SK-N-MC (cell line): ENCODE data around the gene OSBPL10.
"Not testable (repeated sequence)": the region's sequence is repeated elsewhere in the genome, so short reads cannot be mapped to it uniquely, and the experiment has no call there.

Source experiments
- DNase-seq: peaks from one replicate; pipeline ENCODE4 v3.0.0-alpha.2; 2011; ENCODE audit warnings: low read depth, low spot score
- H3K27ac ChIP-seq: fragments of 200-600 bp; sonication (generic); 2 replicates; pipeline ENCODE4 v1.5.1; 2016; ENCODE audit warnings: mixed run types
- H3K36me3 ChIP-seq: fragments of 200-600 bp; sonication (generic); 2 replicates; pipeline ENCODE4 v1.6.1; 2017; ENCODE audit warnings: antibody characterized with exemption, low read length, mixed read lengths; ENCODE audit not compliant: insufficient read depth
- H3K4me3 ChIP-seq: fragments of 200-600 bp; sonication (generic); 2 replicates; pipeline ENCODE4 v1.5.1; 2016
- H3K9ac ChIP-seq: fragments of 200-600 bp; sonication (generic); 2 replicates; pipeline ENCODE4 v1.8.0; 2017; ENCODE audit warnings: mixed run types, mixed read lengths; ENCODE audit not compliant: insufficient read length
- H3K9me3 ChIP-seq: fragments of 200-600 bp; sonication (generic); 2 replicates; pipeline ENCODE4 v1.6.1; 2017; ENCODE audit warnings: low read depth, mild to moderate bottlenecking, antibody characterized with exemption, low read length, moderate library complexity, mixed read lengths
- EZH2 ChIP-seq: fragments of 200-600 bp; sonication (generic); IDR thresholded peaks from one replicate; pipeline ENCODE4 v1.6.1; 2017; ENCODE audit warnings: antibody characterized with exemption
- FOXP2 ChIP-seq: optimal IDR thresholded peaks from 2 replicates; pipeline ENCODE3; 2011; ENCODE audit warnings: mild to moderate bottlenecking, moderate library complexity; ENCODE audit not compliant: insufficient read depth; ENCODE audit errors: extremely low read length, control extremely low read depth
- POLR2AphosphoS5 ChIP-seq: IDR thresholded peaks from 2 replicates; pipeline ENCODE4 v1.6.1; 2012; ENCODE audit warnings: mild to moderate bottlenecking, low read depth, low read length, borderline replicate concordance

The OSBPL10 gene

GRCh38 chr3:31875437-31875836 lies 105.6 kb downstream of the OSBPL10 start:
- Histone ChIP-seq H3K9me3 (no peaks in the 10 kb centered on the region), H3K27ac (no peak overlapping the region), H3K4me3 (no peak overlapping the region), H3K36me3 (no peaks in the 10 kb centered on the region), H3K9ac (no peak overlapping the region)
- no peak for DNase-seq
- no peak for TF ChIP-seq FOXP2
- TF ChIP-seq EZH2, result no peak
- no peak for TF ChIP-seq POLR2AphosphoS5

- Histone ChIP-seq H3K36me3 (no peaks in the 10 kb centered on the region), H3K9me3 (no peaks in the 10 kb centered on the region), H3K27ac (no peak overlapping the region), H3K9ac (no peak overlapping the region), H3K4me3 (no peak overlapping the region)
- no peak for DNase-seq
- TF ChIP-seq FOXP2, result no peak
- TF ChIP-seq POLR2AphosphoS5, result no peak
- no peak for TF ChIP-seq EZH2
These were observed 107.7 kb downstream of the OSBPL10 start for GRCh38 chr3:31873254-31873820.

DNA sequence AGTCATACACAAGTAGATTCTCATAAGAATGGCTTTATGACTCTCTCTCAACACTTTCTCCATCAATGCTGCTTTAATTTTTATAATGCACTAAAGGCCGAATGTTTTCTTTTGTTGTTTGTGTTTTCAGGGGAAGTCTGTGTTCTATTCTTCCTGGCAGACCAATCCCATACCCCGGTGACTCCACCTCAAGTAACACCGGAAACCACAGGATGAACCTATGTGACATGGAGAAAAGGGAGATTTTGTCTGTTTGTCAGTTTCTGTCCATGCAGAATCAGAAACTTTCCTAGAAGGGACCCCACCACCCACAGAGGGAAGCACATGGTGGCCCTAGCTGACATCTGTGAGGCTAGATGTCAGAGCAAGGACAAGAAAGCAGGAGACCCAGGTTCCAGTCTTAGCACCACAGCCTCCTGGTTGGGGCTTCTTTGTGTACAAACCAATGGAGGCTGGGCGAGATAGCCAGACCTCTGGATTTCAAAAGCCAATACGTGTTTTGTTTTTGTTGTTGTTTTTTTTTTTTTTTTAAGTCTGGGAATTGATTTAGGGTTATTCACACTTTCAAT lies 109.0 kb downstream of the OSBPL10 start:
- Histone ChIP-seq H3K27ac (no peak overlapping the region), H3K9me3 (no peaks in the 10 kb centered on the region), H3K4me3 (no peak overlapping the region), H3K9ac (no peak overlapping the region), H3K36me3 (no peaks in the 10 kb centered on the region)
- DNase-seq, result no peak
- TF ChIP-seq FOXP2 (no peak), POLR2AphosphoS5 (no peak), EZH2 (no peak)

- H3K9ac ChIP-seq, H3K4me3 ChIP-seq, DNase-seq, H3K27ac ChIP-seq, H3K36me3 ChIP-seq, H3K9me3 ChIP-seq: not testable (repeated sequence)
These were observed 111.0 kb downstream of the OSBPL10 start for GRCh38 chr3:31870111-31870510.

DNA sequence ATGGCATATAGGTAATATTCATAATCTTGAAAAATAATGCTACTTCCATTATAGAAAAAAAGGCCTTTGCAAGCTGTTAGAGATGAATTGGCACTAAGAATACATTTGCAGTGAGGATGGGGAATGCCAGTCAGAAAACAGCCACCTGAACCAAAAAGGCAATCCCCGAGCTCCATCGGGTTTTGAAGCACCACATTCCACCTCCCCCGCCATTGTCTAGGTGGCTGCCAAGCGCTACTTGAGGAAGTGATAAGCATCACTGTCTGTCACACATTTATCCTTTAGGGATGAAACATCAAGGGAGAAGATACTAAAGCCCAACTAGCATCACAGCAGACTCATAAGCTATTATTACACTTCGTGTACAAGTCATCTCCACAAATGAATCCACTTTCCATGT lies 112.8 kb downstream of the OSBPL10 start:
- no peak overlapping the region for H3K27ac ChIP-seq
- DNase-seq, result no peak
- no peaks in the 10 kb centered on the region for H3K9me3 ChIP-seq
- H3K36me3 ChIP-seq, result no peaks in the 10 kb centered on the region
- no peak overlapping the region for H3K9ac ChIP-seq
- TF ChIP-seq EZH2 (no peak), POLR2AphosphoS5 (no peak), FOXP2 (no peak)
- H3K4me3 ChIP-seq, result no peak overlapping the region

- no peak overlapping the region for H3K9ac ChIP-seq
- TF ChIP-seq FOXP2, result no peak
- TF ChIP-seq POLR2AphosphoS5, result no peak
- no peak for TF ChIP-seq EZH2
- no peaks in the 10 kb centered on the region for H3K36me3 ChIP-seq
- no peak for DNase-seq
- no peak overlapping the region for H3K27ac ChIP-seq
- H3K4me3 ChIP-seq, result no peak overlapping the region
- no peaks in the 10 kb centered on the region for H3K9me3 ChIP-seq
These were observed 118.3 kb downstream of the OSBPL10 start for GRCh38 chr3:31862666-31863279.

- no peaks in the 10 kb centered on the region for H3K36me3 ChIP-seq
- no peaks in the 10 kb centered on the region for H3K9me3 ChIP-seq
- no peak for TF ChIP-seq FOXP2
- TF ChIP-seq EZH2, result no peak
- no peak for TF ChIP-seq POLR2AphosphoS5
- DNase-seq, result no peak
- H3K4me3 ChIP-seq, result no peak overlapping the region
- no peak overlapping the region for H3K9ac ChIP-seq
- H3K27ac ChIP-seq, result no peak overlapping the region
These were observed 119.2 kb downstream of the OSBPL10 start for GRCh38 chr3:31861826-31862225.

GRCh38 chr3:31860642-31861041 lies 120.4 kb downstream of the OSBPL10 start:
- H3K27ac ChIP-seq, DNase-seq, H3K36me3 ChIP-seq, H3K4me3 ChIP-seq, H3K9ac ChIP-seq, H3K9me3 ChIP-seq: not testable (repeated sequence)

GRCh38 chr3:31859245-31859644 lies 121.8 kb downstream of the OSBPL10 start:
- H3K9me3 ChIP-seq, result no peaks in the 10 kb centered on the region
- H3K36me3 ChIP-seq, result no peaks in the 10 kb centered on the region
- H3K27ac ChIP-seq, result no peak overlapping the region
- DNase-seq, result no peak
- H3K4me3 ChIP-seq, result no peak overlapping the region
- no peak overlapping the region for H3K9ac ChIP-seq
- TF ChIP-seq POLR2AphosphoS5 (no peak), FOXP2 (no peak), EZH2 (no peak)
